ENCODE results near the gene RRAS. TPM values are rescaled to one million over a fixed set of nuclear protein-coding genes. Genes with fewer than 3 reads are reported as not detected.
A peak's percentile ranks its signal among the peaks of the same experiment; 100 is the strongest.

Gene RRAS
- total RNA-seq (1 to 10 TPM; 4.1 to 5.7 TPM), polyA plus RNA-seq (10 to 100 TPM; 16.5 to 18.5 TPM)

DNA sequence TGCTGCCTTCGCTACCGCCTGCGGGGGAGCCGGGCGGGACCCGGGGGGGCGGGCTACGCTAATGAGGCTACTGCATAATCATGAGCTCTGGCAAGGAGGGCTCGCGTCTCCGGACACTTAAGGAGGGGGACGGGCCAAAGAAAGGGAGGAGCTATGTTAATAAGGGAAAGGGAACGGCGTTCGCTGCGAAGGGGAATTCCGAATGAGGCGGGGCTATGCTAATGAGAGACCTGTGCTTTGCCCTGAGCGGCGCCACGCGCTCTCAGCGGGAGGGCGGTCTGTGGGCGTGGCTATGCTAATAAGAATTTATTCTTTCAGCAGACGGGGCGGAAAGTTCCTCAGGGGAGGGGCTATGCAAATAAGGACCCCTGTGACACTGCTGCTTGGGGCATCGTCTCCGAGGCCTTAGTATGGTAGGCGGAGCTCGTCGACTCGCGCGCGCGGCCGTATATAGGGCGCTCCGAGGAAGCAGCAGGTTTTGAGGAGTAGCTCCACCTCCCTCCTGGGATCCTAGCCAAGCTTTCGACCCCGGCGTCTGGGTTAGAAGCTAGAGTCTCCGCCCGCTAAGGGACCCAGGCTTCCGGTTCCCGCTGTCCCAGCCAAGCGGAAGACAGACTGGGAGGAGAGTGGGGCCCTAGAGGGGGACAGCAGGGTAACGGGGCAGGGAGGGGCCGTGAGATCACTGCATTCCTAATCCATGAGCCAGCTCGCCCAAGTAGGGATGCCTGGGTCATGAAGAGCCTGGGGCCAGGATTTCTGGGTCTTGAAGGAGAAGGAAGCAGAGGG lies at the start of gene RRAS:
Gene RRAS (minus strand): TSS at position 31 of the 786 bp plus-strand sequence. CDS start 45 bp downstream, outside the sequence.
- H3K4me1 ChIP-seq (ENCODE audit: control insufficient read depth in 4 of 4, insufficient read depth in 4 of 4, low read length in 3 of 4) = peaks cover 4 to 30% (median 17%) of the 10 kb centered on the region in 4 donors
- WGBS = under 1% methylated on average over 51 of the region's 51 CpGs
- no peaks in the 10 kb centered on the region for H3K9me3 ChIP-seq (ENCODE audit: control insufficient read depth in 4 of 4, low read length in 3 of 4)
- TF ChIP-seq JUND (IDR thresholded peaks at IDR 0.05) (peak; percentile 82 to 91), CTCF (IDR thresholded peaks at IDR 0.05; ENCODE audit: low read depth, low read length, missing input control) (no peak), TAF1 (conservative IDR thresholded peaks at IDR 0.05) (peak; percentile 82), HNF4A (conservative IDR thresholded peaks at IDR 0.05) (peak; percentile 56 to 62), ZBTB33 (IDR thresholded peaks at IDR 0.05) (peak; percentile 34), NR2F2 (IDR thresholded peaks at IDR 0.05) (peak; percentile 88), REST (IDR thresholded peaks at IDR 0.05) (peak; percentile 68), EGR1 (IDR thresholded peaks at IDR 0.05; ENCODE audit: low read depth in 2 of 2) (peak in 1 of 2 donors; percentile 53), HNF4G (IDR thresholded peaks at IDR 0.05) (peak; percentile 24), GABPA (IDR thresholded peaks at IDR 0.05 in 1 of 2, conservative IDR thresholded peaks at IDR 0.05 in 1 of 2) (peak; percentile 70 to 87), RAD21 (IDR thresholded peaks at IDR 0.05) (peak in 1 of 2 donors; percentile 37), FOXA2 (IDR thresholded peaks at IDR 0.05) (peak; percentile 73), FOXA1 (IDR thresholded peaks at IDR 0.05) (peak; percentile 56), YY1 (IDR thresholded peaks at IDR 0.05) (peak; percentile 83), RXRA (IDR thresholded peaks at IDR 0.05) (peak; percentile 65 to 74), SP1 (IDR thresholded peaks at IDR 0.05) (peak; percentile 97)
- TF ChIP-seq, protein P1, sequence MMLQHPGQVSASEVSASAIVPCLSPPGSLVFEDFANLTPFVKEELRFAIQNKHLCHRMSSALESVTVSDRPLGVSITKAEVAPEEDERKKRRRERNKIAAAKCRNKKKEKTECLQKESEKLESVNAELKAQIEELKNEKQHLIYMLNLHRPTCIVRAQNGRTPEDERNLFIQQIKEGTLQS (IDR thresholded peaks at IDR 0.05) = no peak
- TF ChIP-seq, protein P2, sequence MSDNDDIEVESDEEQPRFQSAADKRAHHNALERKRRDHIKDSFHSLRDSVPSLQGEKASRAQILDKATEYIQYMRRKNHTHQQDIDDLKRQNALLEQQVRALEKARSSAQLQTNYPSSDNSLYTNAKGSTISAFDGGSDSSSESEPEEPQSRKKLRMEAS (IDR thresholded peaks at IDR 0.05) = peak; percentile 78
- no peaks in the 10 kb centered on the region for H3K27me3 ChIP-seq (ENCODE audit: control insufficient read depth in 4 of 4, insufficient read depth in 4 of 4, low read length in 3 of 4)
- H3K9ac ChIP-seq (ENCODE audit: low read depth in 1 of 2, low read length in 2 of 2) = peak within 1 kb of the TSS; percentile 77 to 82
- peak within 1 kb of the TSS; percentile 50 to 64 (median 52) for H3K4me3 ChIP-seq (ENCODE audit: low read depth in 1 of 3, low read length in 3 of 3)
- peak; percentile 99 for DNase-seq (ENCODE audit: low spot score)
- peaks cover 0 to 2% (median 0%) of the 10 kb centered on the region in 4 donors for H3K36me3 ChIP-seq (ENCODE audit: control insufficient read depth in 4 of 4, insufficient read depth in 3 of 4, low read depth in 1 of 4, low read length in 3 of 4)
- H3K27ac ChIP-seq (ENCODE audit: low read depth in 1 of 2, low read length in 2 of 2) = peak within 1 kb of the TSS; percentile 93 to 98

All from liver (tissue), 9 donors.